Measurements from ENCODE around the gene DYNLT4. TPM values are rescaled to one million over a fixed set of nuclear protein-coding genes. Genes with fewer than 3 reads are reported as not detected.

The DYNLT4 gene
- polyA plus RNA-seq, 1 of the 3 experiments (the other 2 are of a cell fraction): 0.61 TPM

DNA sequence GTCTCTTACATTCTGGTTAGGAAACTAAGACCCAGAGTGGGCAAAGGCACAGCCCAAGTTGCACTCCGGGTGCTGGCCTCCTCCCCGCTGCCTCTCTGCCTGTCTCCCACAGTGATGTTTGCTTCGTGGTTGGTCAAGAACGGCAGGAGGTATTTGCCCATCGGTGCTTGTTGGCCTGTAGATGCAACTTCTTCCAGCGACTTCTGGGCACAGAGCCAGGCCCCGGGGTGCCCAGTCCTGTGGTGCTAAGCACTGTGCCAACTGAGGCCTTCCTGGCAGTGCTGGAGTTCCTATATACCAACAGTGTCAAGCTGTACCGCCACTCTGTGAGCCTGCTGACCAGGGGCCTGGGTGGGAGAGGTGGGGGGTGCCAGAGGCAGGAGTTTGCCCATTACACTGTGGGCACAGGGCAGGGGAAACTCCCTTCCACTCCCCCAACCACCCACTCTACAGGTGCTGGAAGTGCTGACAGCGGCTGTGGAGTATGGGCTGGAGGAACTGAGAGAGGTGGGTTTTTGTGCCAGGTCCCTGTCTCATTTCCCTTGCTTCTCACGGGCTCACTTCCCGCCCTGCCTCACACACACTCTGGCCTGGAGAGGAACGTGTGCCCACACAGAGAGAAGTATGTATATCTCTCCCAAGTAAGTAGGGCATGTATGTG lies 3.1 kb upstream of the DYNLT4 start:
- peak overlapping the region; percentile 94 to 100 for H3K27ac ChIP-seq (ENCODE audit: low read depth in 2 of 2, low read length in 1 of 2)
- H3K36me3 ChIP-seq (replicated peaks in 1 of 2; ENCODE audit: control insufficient read depth in 1 of 2, insufficient read depth in 2 of 2, low read length in 1 of 2): peaks cover 20 to 35% of the 10 kb centered on the region in 2 experiments
- H3K79me2 ChIP-seq (ENCODE audit: insufficient read depth): peaks cover 48% of the 10 kb centered on the region
- no peaks in the 10 kb centered on the region for H3K9me3 ChIP-seq
- peaks cover 67% of the 10 kb centered on the region for H3F3A ChIP-seq (replicated peaks; ENCODE audit: insufficient read depth)
- H3K4me1 ChIP-seq (ENCODE audit: control insufficient read depth in 1 of 2, insufficient read depth in 2 of 2, low read depth in 1 of 2, low read length in 1 of 2): peaks cover 56 to 82% of the 10 kb centered on the region in 2 experiments; a peak in 3 of 4 replicates
- H3K9me2 ChIP-seq: no peaks in the 10 kb centered on the region
- H3K4me3 ChIP-seq (ENCODE audit: low read depth in 2 of 2, low read length in 1 of 2): peak overlapping the region; percentile 43 to 54; a peak in 3 of 4 replicates
- TF ChIP-seq EP300 (IDR thresholded peaks at IDR 0.05; ENCODE audit: borderline replicate concordance in 1 of 2, low read depth in 1 of 2, low read length in 1 of 2) (peak in 1 of 2 experiments; percentile 28; a peak in 1 of 4 replicates), GATA2 (CRISPR knock-in tag; IDR thresholded peaks at IDR 0.05) (no peak), CHD2 (IDR thresholded peaks at IDR 0.05; ENCODE audit: low read length, partially characterized antibody) (no peak), NFIC (IDR thresholded peaks at IDR 0.05; ENCODE audit: borderline replicate concordance) (peak; percentile 92), TCF12 (IDR thresholded peaks at IDR 0.05) (peak; percentile 57; the same call in 1 of the 2 replicates), EZH2phosphoT487 (IDR thresholded peaks at IDR 0.05; ENCODE audit: borderline replicate concordance, low read depth) (no peak), RXRA (IDR thresholded peaks at IDR 0.05; ENCODE audit: borderline replicate concordance, low read depth) (no peak)
- TF ChIP-seq, protein P1, sequence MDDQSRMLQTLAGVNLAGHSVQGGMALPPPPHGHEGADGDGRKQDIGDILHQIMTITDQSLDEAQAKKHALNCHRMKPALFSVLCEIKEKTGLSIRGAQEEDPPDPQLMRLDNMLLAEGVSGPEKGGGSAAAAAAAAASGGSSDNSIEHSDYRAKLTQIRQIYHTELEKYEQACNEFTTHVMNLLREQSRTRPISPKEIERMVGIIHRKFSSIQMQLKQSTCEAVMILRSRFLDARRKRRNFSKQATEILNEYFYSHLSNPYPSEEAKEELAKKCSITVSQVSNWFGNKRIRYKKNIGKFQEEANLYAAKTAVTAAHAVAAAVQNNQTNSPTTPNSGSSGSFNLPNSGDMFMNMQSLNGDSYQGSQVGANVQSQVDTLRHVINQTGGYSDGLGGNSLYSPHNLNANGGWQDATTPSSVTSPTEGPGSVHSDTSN (IDR thresholded peaks at IDR 0.05): peak; percentile 14; the same call in 1 of the 2 replicates
- TF ChIP-seq, protein P2, sequence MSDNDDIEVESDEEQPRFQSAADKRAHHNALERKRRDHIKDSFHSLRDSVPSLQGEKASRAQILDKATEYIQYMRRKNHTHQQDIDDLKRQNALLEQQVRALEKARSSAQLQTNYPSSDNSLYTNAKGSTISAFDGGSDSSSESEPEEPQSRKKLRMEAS (IDR thresholded peaks at IDR 0.05; ENCODE audit: low read depth): peak; percentile 32
- peak overlapping the region; percentile 94 for H3K9ac ChIP-seq
- H3K27me3 ChIP-seq (ENCODE audit: insufficient read depth): no peaks in the 10 kb centered on the region
- CTCF ChIA-PET: interaction anchor here (2.4 kb wide), 1 partner anchor 10 kb away, joined by 11 read pairs; the partner anchor contains the start of gene PLK3
- 80% methylated on average over 4 of the region's 12 CpGs for WGBS (ENCODE audit: low lambda C conversion rate)
- H2AFZ ChIP-seq (ENCODE audit: low read depth): no peak overlapping the region
- H4K20me1 ChIP-seq (ENCODE audit: insufficient read depth): no peaks in the 10 kb centered on the region
- POLR2A ChIA-PET: interaction anchor here (1.0 to 3.1 kb wide), 3 partner anchors 9 to 35 kb away, joined by 3 to 29 read pairs (median 22); partner anchors contain the start of genes PLK3 and RPS8
- H3K4me2 ChIP-seq: peak overlapping the region; percentile 76
- no peak for DNase-seq

DNA sequence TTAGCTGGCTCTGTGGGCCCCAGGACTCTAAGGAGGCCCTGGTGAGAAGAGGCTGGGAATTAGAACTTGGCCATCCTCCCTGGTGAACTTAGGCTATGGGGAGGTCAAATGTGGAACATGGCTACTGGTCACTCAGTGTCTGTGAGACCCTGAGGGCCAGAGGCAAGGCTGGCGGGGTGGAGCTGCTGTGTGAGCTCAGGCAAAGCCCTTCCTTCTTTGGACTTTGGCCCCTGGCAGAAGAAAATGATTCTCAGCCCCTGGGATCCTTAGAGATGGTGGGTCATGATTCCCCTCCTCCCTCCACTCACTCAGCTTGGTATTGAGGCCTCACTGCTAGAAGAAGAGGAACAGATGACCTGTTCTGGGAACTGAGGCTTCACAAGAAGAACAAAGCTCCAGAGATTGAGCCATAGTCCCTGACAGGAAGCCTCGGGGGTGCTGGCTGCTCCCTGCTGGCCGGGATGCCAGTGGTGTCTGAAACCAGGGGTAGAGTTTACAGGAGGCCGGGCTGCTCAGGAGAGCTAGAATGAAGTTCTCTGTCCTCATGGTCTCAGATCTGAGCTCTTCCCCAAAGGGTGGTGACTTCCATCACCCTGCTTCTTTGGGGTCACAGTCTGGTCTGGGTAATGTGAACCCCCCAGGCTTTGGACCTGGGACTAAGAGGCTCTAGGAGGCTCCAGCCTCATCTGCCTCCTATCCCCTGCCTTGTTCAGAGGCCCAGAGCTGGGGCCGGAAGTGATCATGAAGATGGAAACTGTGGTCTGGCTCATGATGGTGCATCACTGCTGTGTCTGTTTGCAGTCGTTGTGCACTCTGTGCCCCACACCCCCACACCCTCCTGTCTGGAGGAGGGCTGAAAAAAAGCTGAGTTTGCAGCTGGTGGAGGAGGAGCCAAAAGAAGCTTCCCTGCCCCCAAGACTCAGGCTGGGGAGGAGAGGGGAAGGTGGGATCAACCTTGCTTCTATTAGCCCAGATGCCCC lies 2.1 kb upstream of the DYNLT4 start:
- peak; percentile 13; the same call in 1 of the 2 replicates for TF ChIP-seq GABPA (IDR thresholded peaks at IDR 0.05; ENCODE audit: low read depth)
- no peak for TF ChIP-seq RXRA (IDR thresholded peaks at IDR 0.05; ENCODE audit: borderline replicate concordance, low read depth)
- no peaks in the 10 kb centered on the region for H4K20me1 ChIP-seq (ENCODE audit: insufficient read depth)
- H3K9me2 ChIP-seq: no peaks in the 10 kb centered on the region
- peaks cover 58% of the 10 kb centered on the region for H3K79me2 ChIP-seq (ENCODE audit: insufficient read depth)
- H2AFZ ChIP-seq (ENCODE audit: low read depth): no peak overlapping the region
- peak overlapping the region; percentile 76 for H3K4me2 ChIP-seq
- no peak for DNase-seq
- no peaks in the 10 kb centered on the region for H3K27me3 ChIP-seq (ENCODE audit: insufficient read depth)
- ChIA-PET CTCF (interaction anchor here (0.6 to 2.4 kb wide), 7 partner anchors 9 to 202 kb away, joined by 3 to 11 read pairs (median 4); partner anchors contain the start of genes HECTD3, PLK3 and RPS8), POLR2A (interaction anchor here (1.0 to 3.2 kb wide), 6 partner anchors 9 to 177 kb away, joined by 3 to 29 read pairs (median 11); partner anchors contain the start of genes EIF2B3, PLK3 and RPS8)
- H3K36me3 ChIP-seq (replicated peaks in 1 of 2; ENCODE audit: control insufficient read depth in 1 of 2, insufficient read depth in 2 of 2, low read length in 1 of 2): peaks cover 20 to 34% of the 10 kb centered on the region in 2 experiments
- H3K9me3 ChIP-seq: no peaks in the 10 kb centered on the region
- peaks cover 67% of the 10 kb centered on the region for H3F3A ChIP-seq (replicated peaks; ENCODE audit: insufficient read depth)
- peak overlapping the region; percentile 94 for H3K9ac ChIP-seq
- 55% methylated on average over 6 of the region's 6 CpGs for WGBS (ENCODE audit: low lambda C conversion rate)
- peaks cover 56 to 85% of the 10 kb centered on the region in 2 experiments; a peak in 3 of 4 replicates for H3K4me1 ChIP-seq (ENCODE audit: control insufficient read depth in 1 of 2, insufficient read depth in 2 of 2, low read depth in 1 of 2, low read length in 1 of 2)
- H3K4me3 ChIP-seq (ENCODE audit: low read depth in 2 of 2, low read length in 1 of 2): peak overlapping the region; percentile 43 to 54
- peak overlapping the region; percentile 94 to 100 for H3K27ac ChIP-seq (ENCODE audit: low read depth in 2 of 2, low read length in 1 of 2)
